ENCODE data around the gene AKAP13.

Gene AKAP13

DNA sequence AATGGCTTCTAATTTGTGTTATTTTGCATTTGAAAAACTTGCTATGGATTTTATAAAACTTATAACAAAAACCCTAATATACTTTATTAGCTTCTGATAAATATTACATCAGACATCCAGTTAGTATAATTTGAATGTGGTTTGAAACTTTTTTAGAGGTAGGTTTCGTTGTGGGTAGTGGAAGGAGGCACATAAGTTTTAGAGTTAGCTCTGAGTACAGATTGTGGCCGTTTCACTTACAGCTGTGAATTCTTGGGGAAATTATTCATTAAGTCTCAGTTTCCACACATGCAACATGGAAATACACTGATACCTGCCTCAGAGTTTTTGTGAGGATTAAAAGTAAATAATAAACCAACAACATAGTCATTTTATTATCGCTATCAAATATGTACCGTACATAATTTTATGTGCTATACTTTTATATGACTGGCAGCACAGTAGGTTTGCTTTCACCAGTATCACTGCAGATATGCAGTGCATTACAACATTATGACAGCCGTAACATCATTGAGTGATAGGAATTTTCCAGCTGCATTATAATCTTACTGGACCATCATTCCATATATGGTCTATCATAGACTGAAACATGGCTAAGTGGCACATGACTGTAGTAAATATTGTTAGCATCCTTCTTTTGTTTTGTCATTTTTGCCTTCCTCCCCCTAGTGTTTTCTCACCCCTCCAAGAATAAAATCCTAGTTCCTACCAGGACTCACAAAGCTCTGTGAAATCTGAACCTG lies 175.6 kb downstream of the AKAP13 start:
- H3K4me3 ChIP-seq (ENCODE audit: low read length) = no peak overlapping the region
- no peak for DNase-seq (ENCODE audit: low read depth)
- TF ChIP-seq, protein P1, sequence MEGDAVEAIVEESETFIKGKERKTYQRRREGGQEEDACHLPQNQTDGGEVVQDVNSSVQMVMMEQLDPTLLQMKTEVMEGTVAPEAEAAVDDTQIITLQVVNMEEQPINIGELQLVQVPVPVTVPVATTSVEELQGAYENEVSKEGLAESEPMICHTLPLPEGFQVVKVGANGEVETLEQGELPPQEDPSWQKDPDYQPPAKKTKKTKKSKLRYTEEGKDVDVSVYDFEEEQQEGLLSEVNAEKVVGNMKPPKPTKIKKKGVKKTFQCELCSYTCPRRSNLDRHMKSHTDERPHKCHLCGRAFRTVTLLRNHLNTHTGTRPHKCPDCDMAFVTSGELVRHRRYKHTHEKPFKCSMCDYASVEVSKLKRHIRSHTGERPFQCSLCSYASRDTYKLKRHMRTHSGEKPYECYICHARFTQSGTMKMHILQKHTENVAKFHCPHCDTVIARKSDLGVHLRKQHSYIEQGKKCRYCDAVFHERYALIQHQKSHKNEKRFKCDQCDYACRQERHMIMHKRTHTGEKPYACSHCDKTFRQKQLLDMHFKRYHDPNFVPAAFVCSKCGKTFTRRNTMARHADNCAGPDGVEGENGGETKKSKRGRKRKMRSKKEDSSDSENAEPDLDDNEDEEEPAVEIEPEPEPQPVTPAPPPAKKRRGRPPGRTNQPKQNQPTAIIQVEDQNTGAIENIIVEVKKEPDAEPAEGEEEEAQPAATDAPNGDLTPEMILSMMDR (conservative IDR thresholded peaks at IDR 0.05; ENCODE audit: low read length) = no peak

DNA sequence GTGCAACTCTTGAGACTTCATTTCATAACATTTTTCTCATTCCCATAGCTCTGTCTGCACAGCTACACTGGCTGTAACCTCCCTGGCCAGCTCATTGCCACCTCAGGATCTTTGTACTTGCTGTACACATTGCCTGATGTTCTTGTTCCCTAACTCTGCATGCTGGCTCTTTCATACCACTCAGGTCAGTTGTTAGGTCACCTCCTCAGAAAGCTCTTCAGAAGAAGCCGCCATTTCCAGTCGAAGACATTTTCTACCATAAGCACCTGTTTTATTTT lies 176.2 kb downstream of the AKAP13 start:
- no peak overlapping the region for H3K4me3 ChIP-seq (ENCODE audit: low read length)
- DNase-seq (ENCODE audit: low read depth) = no peak
- TF ChIP-seq, protein P1 (conservative IDR thresholded peaks at IDR 0.05; ENCODE audit: low read length) = no peak

DNA sequence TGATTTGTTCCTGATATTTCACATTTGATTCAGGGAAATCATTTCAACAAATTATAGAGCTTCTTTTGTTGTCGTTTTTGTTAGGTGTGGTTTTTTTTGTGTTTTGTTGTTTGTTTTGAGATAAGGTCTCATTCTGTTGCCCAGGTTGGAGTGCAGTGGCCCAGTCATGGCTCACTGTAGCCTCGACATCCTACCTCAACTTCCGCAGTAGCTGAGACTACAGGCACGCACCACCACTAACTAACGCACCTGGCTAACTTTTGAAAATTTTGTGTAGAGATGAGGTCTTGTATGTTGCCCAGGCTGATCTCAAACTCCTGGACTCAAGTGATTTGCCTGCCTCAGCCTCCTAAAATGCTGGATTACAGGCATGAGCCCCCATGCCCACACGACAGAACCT lies 177.0 kb downstream of the AKAP13 start:
- TF ChIP-seq, protein P1 (conservative IDR thresholded peaks at IDR 0.05; ENCODE audit: low read length) = no peak
- no peak for DNase-seq (ENCODE audit: low read depth)
- no peak overlapping the region for H3K4me3 ChIP-seq (ENCODE audit: low read length)

DNA sequence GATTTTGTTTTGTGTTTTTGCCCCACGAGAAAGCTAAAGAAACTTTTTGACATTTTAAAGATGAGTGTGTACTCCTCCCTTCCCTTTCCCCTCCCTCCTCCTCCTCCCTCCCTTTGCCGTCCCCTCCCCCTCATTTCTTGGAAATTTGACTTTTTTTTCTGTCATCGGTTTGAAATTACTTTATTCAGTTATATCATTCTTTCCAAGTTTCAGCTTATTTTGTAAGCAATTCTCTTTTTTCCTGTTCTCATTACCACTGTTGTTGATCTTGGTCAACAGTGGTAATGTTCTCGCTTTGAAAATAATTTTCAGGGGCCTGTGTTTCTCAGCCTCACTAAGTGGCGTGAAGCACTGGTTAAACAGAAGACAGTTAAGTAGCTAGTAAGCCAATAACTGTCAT lies 178.4 kb downstream of the AKAP13 start:
- no peak overlapping the region for H3K4me3 ChIP-seq (ENCODE audit: low read length)
- no peak for DNase-seq (ENCODE audit: low read depth)
- TF ChIP-seq, protein P1 (conservative IDR thresholded peaks at IDR 0.05; ENCODE audit: low read length) = no peak

DNA sequence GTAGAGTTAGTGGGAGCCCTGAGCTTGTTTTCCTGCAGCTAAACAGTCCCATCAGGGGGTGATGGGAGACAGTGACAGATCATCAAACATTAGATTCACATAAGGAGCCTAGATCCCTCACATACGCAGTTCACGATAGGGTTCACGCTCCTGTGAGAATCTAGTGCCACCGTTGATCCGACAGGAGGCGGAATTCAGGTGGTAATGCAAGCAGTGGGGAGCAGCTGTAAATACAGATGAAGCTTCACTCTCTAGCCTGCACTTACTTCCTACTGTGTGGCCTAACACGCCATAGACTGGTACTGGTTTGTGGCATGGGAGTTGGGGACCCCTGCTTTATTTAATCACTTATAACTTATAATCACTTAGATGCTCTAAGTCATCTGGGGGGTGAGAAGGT lies 179.1 kb downstream of the AKAP13 start:
- H3K4me3 ChIP-seq (ENCODE audit: low read length) = no peak overlapping the region
- DNase-seq (ENCODE audit: low read depth) = no peak
- TF ChIP-seq, protein P1 (conservative IDR thresholded peaks at IDR 0.05; ENCODE audit: low read length) = no peak

DNA sequence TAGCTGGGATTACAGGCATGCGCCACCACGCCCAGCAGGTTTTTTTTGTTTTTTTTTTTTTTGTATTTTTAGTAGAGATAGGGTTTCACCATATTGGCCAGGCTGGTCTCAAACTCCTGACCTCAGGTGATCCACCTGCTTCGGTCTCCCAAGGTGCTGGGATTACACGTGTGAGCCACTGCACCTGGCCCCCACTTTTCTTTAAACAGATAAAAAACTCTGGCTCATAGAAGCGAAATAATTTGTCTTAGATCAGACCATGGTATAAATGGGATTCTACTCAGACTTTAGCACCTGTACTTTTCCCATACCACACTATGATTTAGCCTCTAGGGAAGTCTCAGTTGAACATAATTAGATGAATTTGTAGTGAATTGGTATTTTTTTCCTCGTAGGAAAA lies 182.4 kb downstream of the AKAP13 start:
- no peak overlapping the region for H3K4me3 ChIP-seq (ENCODE audit: low read length)
- TF ChIP-seq, protein P1 (conservative IDR thresholded peaks at IDR 0.05; ENCODE audit: low read length) = no peak
- no peak for DNase-seq (ENCODE audit: low read depth)

DNA sequence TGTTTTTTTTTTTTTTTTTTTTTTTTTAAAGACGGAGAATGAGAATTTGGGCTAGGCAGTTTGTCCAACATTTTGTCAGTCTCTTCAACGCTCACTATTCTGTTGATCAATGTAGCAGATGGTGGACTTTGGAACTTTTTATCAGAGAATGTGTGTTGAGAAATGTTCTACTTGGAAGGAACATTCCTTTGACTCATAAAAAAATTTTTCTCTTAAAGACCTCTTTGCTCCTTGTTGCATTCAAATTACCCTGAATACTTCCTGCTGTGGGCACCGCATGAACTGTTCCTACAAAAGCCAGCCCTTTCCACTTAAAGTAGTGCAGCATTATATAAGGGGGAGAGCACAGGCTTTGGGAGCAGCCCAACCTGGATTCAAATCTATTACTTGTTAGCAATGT lies 182.9 kb downstream of the AKAP13 start:
- TF ChIP-seq, protein P1 (conservative IDR thresholded peaks at IDR 0.05; ENCODE audit: low read length) = no peak
- H3K4me3 ChIP-seq (ENCODE audit: low read length) = no peak overlapping the region
- DNase-seq (ENCODE audit: low read depth) = peak; percentile 75

All from AG10803 (cell line).